ENCODE results near the gene KRTAP27-1.

The KRTAP27-1 gene

DNA sequence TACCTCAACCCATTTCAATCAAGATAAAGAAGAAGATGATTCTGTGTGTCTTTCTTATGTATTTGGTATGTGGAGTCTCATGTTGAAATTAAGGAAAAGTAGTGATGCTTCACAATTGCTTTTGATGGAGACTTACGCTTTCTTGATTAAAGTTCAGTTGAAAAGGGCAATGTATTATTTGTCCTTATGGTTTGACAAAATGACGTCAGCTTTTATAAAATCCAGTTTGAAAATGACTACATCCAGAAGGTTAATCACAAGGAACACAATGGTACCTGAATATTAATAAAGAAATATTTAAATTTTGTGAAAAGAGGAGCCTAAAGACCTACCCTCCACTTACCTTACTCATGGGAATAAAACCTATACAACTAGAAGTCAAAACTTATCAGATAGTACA is 21.8 kb downstream of the KRTAP27-1 start:
- no peaks in the 10 kb centered on the region for H3K4me1 ChIP-seq
- no peak overlapping the region for H3K27ac ChIP-seq
- H3K4me3 ChIP-seq: no peak overlapping the region
- no peak overlapping the region for H3K4me2 ChIP-seq
- TF ChIP-seq Cebpa-rat (IDR thresholded peaks at IDR 0.05): no peak
- H4K20me1 ChIP-seq: no peaks in the 10 kb centered on the region
- no peaks in the 10 kb centered on the region for H3K9me3 ChIP-seq (replicated peaks in 1 of 11)
- H3K27me3 ChIP-seq: no peaks in the 10 kb centered on the region
- H3K36me3 ChIP-seq: no peaks in the 10 kb centered on the region
- no peak overlapping the region for H3K9ac ChIP-seq

DNA sequence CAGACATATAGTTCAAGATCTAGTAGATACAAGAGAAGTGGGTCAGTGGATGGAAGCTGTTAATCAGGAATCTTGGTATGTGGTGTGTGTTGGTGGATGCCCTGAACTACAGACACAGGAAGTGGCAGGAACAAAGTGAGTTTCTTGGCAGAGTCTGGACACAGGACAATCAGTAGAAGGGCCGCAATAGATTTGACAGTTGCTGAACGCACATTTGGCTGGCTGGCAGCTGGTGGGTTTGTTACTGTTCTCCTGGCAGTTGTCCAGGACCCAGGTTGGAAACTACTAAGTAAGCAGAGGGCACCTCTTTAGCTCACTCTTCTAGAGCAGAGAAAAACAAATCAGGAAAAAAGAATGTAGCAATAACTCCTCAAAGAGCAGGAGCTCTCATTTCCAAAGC is 30.6 kb downstream of the KRTAP27-1 start:
- H3K27me3 ChIP-seq: no peaks in the 10 kb centered on the region
- no peak overlapping the region for H3K9ac ChIP-seq
- H3K9me3 ChIP-seq (replicated peaks in 1 of 11): no peaks in the 10 kb centered on the region
- H3K4me2 ChIP-seq: no peak overlapping the region
- no peaks in the 10 kb centered on the region for H3K36me3 ChIP-seq
- H3K27ac ChIP-seq: no peak overlapping the region
- H3K4me1 ChIP-seq: no peaks in the 10 kb centered on the region
- no peak for TF ChIP-seq Cebpa-rat (IDR thresholded peaks at IDR 0.05)
- H3K4me3 ChIP-seq: no peak overlapping the region
- no peaks in the 10 kb centered on the region for H4K20me1 ChIP-seq

DNA sequence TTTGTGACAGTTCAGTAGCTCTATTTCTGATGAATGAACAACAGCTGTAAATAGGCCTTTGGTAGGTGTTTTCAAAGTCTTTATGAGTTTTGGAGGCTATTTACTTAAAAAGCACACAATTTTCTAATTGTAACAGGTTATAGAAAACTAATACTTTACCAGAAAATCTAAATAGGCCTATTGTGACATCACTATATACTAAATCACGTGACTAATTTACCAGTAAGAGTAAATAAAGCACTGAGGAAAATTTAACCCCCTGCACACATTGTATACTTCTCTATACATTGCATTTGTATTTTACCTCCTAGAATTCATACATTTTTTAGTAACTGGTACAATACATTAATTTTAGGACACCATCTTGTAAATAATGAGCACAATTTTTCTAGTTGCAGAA is 32.4 kb downstream of the KRTAP27-1 start:
- H3K27ac ChIP-seq: no peak overlapping the region
- H3K4me3 ChIP-seq: no peak overlapping the region
- no peaks in the 10 kb centered on the region for H3K27me3 ChIP-seq
- no peaks in the 10 kb centered on the region for H4K20me1 ChIP-seq
- H3K9ac ChIP-seq: no peak overlapping the region
- no peaks in the 10 kb centered on the region for H3K36me3 ChIP-seq
- TF ChIP-seq Cebpa-rat (IDR thresholded peaks at IDR 0.05): no peak
- peaks cover 0 to 5% (median 0%) of the 10 kb centered on the region in 11 experiments; a peak in 1 of 22 replicates for H3K9me3 ChIP-seq (replicated peaks in 1 of 11)
- H3K4me2 ChIP-seq: no peak overlapping the region
- no peaks in the 10 kb centered on the region for H3K4me1 ChIP-seq

GRCh38 chr21:30289215-30289614 is 48.3 kb downstream of the KRTAP27-1 start, which contains the start of gene KRTAP25-1:
KRTAP25-1 (minus strand) TSS chr21:30289514; CDS start chr21:30289490, 24 bp downstream.
- no peaks in the 10 kb centered on the region for H3K27me3 ChIP-seq
- no peak within 1 kb of the TSS for H3K27ac ChIP-seq
- H3K4me1 ChIP-seq: peaks cover 0 to 5% (median 0%) of the 10 kb centered on the region in 10 experiments; a peak in 1 of 20 replicates
- no peak within 1 kb of the TSS for H3K4me2 ChIP-seq
- H3K4me3 ChIP-seq: no peak within 1 kb of the TSS
- no peak for TF ChIP-seq Cebpa-rat (IDR thresholded peaks at IDR 0.05)
- no peaks in the 10 kb centered on the region for H4K20me1 ChIP-seq
- no peaks in the 10 kb centered on the region for H3K9me3 ChIP-seq (replicated peaks in 1 of 11)
- H3K9ac ChIP-seq: no peak within 1 kb of the TSS
- no peaks in the 10 kb centered on the region for H3K36me3 ChIP-seq
